Stimulated activated CD8-positive, alpha-beta memory T cell treated with anti-CD3 and anti-CD28 coated beads, Interleukin-4, amount 100 ng/mL, for 1 hour (primary cell): ENCODE measurements around the gene DOK5.

ENCODE experiments used
- DNase-seq, 2 donors: peaks; one replicate each; pipeline ENCODE4 v3.0.0-alpha.2; 2020; ENCODE audit warnings: low read depth in 2 of 2, low spot score in 1 of 2

Gene DOK5

DNA sequence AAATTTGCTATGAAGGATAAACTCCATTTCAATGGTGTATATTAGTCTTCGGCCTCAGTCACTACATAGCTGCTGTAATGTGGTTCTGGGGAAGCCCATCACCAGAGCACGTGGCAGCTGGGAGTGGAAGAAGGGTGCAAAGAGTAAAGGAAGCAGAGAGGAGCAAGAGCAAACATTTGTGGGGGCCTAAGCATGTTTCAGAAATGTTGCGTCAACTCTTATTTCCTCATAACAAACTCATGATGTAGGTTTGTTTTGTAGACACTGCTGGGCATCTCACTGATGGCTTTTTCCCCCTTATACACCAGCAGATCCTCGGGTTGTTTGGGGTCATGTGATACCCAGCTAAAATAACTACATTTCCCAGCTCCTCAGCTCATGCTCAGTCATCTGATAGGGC lies 37.3 kb downstream of the DOK5 start:
- no peak for DNase-seq

DNA sequence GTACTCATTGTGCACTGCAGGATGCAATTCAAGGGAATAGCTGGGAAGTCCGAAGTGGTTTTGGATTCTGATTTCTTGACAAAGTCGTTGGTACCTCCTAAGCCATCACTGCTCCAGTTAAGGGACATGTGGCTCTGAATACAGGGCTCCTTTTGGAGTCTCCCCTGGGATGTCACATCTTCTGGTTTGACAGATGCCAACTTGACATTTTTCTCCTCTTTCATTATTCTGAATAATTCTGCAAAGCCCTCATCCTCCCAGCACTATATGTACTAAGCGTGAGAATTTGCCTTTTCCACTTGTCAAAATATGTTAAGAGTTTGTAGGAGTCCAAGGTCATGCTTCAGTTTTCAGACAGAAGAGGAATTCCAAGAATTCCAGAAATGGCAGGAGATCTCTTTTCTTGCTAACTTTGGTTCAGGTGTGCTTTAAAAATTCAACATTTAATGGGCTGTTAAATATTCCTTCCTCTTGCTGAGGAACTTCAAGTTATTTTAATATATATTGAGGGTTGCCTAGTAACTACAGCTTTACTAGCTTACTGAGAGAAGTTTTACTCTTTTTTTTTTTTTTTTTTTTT lies 38.7 kb downstream of the DOK5 start:
- no peak for DNase-seq

DNA sequence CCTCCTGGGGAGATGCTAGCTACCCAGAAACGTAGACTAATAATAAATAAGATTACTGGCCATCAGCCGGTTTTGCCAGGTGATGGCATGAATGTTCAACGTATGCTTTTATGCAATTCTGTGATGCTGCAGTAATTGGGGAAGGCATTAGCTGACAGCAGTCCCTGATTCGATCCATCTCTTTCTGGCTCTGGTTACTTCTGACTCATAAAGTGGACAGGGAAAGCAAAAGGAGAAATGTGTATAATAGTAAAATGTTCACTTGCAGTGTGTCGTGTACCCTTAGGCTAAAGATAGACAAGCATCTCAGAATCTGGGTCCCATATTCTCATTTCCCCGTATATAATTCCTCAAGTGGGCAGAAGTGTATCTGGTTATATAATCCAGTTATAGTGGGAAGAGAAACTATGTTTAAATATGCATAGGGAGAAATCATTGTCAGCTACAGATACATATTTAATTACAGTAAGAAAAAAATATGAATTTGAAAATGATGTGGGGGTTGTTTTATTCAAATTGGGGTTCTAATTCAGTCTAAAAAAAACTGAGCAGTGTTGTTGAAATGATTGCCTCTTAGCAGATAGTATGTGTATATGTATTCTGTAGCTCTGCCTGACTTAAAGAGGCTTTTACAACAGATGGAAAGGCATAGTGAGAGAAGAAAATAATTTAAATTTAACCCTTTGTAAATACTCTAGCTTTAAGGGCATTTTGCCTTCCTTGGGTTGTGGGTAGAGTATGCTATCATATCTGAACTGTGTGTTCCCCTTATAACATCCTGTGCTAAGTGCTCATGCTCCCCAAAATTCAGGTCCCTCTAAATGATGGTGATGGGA lies 40.6 kb downstream of the DOK5 start:
- DNase-seq = no peak

DNA sequence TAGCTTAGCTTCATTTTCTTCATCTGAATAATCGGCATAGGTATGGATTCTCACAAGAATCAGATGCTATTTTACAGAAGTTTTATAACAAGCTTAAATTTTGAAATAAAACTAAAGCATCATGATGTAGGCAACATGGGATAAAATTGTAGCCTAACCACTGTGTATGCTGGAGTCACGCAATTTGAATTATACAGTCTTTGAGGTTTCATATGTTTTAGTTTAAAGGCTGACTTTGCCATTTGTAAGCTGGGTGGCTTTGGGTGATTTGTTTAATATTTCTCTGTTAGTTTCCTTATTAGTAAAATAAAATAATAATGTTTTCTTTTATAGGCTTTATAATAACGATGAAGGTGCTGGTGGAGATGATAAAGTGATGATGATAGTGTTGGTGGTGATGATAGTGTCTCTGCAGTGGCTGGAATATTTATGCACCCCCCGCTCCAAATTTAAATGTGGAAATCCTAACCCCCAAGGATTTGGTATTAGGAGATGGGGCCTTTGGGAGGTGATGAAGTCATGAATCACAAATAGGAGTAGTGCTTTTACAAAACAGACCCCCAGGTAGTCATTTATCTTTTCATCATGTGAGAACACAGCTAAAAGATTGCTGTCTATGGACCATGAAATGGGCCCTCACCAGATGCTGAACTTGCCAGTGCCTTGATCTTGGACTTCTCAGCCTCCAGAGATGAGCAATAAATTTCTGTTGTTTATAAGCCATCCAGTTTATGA lies 42.0 kb downstream of the DOK5 start:
- DNase-seq = no peak

DNA sequence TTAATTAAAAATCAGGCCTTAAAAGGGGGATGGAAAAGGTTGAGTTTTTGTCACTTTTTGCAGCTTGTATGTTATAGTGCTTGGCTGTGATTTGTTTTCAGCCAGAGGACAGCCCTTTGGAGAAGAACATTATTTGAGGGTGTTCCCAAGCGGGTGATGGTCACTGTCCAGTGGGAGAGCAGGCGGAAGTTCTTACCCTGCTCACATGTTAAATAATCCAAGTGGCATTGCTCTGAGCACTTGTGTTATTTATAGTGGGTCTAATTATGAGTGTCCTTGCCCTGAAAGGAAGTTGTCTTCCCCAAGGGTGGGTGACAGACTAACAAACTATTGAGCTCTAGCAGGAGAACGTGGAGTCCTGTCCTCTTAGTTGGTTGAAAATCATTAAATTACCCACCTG lies 49.5 kb downstream of the DOK5 start:
- no peak for DNase-seq

DNA sequence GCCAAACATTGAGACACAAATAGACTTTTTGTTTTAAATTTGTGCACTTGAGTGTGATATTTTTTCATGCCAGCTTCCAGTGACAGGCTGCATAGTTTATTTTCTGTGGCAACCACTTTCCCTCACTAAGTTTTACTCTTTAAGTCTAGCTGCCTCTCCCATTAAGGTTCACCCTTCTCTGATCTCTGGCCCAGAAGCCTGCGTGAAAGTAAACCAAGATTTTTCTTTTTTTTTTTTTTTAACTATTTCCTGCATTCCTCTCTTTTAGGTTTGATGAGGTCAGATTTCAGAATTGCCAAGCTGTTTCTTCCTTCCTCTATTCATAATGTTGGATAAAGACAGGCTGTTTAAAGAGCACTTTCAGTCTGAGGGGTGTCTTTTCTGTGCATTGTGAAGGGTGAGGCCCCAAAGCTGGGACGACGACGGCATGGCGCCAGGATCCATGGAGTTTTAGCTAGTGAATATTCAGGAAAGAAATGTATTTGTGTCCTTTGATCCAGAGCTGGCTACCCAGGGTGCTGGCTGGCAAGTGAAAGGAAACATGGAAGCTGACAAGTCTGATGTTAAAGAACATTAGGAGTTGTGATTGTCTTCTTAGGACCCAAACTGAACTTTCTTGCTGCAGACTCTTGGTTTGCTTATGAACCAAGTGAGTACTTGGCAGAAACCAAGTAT lies 50.7 kb downstream of the DOK5 start:
- DNase-seq = no peak

DNA sequence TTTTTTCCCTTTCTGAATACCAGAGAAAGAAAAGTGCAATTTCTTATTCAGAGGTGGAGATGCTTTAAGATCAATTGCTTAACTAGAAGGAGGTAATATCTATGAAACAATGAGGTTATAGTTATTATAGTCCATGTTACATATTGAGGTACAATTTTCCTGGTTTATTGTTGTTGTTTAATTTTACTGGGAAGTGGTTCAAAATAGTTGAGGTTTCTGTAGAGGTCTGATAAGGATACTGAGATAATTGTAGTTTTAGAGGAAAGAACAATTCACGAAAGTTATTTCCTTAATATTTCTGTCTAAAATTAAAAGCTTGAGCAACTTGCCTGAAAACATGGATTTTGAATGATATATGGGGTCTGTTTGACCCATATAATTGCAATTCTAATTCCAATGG lies 51.4 kb downstream of the DOK5 start:
- DNase-seq = no peak

DNA sequence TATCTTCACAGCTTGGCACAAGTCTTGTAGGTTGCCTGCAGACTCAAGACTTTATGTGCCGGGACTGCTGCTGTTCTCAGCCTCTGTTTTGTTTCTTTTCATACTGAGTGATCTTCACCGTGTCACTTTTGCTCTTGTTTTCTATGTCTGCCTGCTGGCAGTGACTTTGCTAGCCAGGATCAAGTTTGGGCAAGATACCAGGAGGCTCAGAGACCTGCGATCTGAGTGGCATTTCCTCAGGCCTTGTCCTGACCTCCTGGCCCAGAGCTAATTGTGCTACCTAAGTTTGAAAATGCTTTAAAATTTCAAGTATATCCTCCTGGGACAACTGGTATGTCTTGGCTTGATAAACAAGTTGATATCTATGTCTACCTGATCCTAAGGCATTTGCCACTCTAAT lies 57.2 kb downstream of the DOK5 start:
- no peak for DNase-seq

DNA sequence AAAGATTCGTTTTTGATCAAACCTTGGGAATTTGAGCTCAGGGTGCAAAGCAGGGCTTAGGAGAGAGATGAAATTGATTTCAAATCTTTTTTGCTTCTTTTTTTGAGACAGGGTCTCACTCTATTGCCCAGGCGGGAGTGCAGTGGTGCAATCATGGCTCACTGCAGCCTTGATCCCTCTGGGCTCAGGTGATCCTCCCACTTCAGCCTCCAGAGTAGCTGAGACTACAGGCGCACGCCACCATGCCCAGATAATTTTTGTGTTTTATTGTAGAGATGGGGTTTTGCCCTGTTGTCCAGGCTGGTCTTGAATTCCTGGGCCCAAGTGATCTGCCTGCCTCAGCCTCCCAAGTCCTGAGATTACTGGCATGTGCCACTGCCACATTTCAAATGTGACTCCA lies 58.7 kb downstream of the DOK5 start:
- no peak for DNase-seq

DNA sequence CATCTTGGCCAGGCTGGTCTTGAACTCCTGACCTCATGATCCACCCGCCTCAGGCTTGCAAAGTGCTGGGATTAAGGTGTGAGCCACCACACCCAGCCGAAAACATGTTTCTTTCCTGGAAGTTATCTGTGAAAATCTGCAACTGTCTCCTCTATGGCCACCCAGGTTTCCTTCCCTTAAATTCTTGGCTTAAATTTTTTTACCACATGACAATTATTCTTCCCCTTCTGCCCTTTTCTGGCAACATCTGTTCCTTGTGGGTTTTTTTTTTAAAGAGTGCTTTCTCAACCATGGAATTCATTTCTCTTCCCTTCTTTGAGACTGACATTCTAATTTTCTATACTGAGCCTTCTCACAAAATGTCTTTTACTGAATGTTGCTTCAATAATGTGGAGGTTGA lies 59.6 kb downstream of the DOK5 start:
- DNase-seq = no peak

DNA sequence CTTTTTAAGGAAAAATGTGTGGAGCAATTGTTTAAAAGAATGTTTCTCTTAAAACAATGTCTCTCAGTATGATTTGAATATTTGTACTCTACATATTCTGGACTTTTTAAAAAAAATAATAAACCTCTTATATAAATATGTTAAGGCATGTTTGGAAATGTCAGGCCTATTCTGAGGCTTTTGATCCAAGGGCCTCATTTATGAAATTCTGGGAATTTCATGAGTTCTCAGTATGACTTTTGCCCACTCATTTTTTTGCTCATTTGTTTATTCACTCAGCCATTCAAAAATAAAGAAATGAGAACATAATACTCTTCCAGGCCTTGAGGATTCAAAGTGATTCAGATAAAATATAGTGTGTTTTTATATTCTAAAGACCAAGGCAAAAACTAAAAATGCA lies 60.4 kb downstream of the DOK5 start:
- DNase-seq = no peak

DNA sequence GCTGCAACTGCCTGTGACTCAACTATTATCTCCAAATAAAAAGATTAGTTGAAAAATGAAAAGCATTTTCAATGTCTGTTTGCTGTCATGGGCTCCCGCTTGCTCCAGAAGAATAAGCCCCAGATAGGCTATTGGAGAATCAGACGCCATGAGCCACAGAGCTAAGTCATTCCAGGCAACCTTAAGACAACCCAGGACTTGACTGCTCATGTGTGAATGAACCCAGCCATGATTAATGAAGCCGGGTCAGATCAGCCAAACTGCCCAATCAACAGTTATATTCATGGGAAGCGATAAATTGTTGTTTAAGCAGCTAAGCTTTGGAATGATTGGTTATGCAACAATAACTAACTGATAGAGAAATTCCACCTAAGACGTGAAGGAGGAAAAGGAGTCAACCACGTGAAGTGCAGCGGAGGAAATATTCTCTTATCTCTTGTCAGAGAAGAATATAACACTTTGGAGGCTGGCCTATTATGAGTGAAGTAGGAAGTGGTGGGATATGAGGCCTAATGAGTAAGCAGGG lies 64.2 kb downstream of the DOK5 start:
- DNase-seq = no peak

DNA sequence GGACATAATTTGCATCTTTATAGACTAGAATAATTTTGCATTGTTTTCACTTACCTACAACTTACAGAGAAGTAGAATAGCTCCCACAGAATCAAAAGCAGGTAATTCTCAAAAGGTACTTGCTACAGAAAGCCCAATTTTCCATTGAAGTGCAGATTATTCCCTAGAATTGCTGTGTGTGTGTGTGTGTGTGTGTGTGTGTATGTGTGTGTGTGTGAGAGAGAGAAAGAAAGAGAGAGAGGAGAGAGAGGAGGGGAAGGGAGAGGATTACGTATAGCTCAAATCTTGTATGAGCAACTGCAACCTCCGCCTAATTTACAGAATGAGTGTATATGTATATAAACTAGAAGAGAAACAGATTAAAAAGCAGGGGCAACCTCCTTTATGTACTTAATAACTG lies 68.0 kb downstream of the DOK5 start:
- DNase-seq = no peak

DNA sequence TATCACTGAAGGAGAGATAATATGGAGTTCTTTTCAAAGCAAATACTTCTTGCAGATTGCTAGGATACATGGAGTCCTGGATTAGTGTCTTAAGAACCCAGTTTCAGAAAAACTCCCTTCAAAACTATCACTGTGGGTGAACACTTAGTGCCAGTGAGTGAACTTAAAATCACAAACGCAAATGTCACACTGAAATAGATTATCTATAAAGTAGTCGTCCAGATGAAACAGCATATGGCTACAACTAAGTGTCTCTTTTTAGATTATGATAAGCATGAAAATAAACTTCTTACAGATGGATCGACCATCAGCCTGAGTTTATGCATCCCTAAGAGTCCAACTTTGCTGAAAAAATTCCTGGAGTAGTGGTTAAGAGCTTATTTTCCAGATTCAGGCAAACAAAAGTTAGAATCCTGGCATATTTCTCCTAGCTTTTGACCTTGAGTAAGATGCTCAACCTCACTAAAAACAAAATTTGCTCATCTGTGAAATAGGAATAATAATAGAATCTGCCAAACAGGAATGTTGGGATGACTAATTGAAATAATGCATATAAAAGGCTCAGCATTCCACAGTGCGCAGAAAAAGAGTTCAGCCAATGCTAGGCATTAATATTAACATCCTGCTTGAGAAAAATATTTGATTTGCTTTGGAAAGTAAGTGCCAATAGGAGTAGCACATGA lies 70.4 kb downstream of the DOK5 start:
- DNase-seq = no peak

DNA sequence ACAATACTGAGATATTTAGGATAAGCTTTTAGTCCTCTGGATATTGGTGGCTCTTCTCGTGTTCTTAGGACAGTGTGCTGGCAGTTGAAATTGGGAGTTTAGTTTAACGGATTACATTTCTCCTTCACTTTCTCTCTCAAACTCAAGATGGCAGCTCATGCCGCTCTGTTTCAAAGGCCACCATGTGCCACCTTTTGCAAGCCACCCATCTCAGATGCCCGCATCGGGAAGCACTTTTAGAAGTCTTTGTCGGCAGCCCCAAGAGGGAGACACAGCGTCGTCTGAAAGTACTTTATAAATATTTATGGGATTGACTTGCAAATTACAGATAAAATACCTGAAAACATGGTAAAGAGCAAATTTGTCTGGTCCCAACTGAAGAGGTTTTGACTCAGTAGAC lies 73.5 kb downstream of the DOK5 start:
- no peak for DNase-seq

DNA sequence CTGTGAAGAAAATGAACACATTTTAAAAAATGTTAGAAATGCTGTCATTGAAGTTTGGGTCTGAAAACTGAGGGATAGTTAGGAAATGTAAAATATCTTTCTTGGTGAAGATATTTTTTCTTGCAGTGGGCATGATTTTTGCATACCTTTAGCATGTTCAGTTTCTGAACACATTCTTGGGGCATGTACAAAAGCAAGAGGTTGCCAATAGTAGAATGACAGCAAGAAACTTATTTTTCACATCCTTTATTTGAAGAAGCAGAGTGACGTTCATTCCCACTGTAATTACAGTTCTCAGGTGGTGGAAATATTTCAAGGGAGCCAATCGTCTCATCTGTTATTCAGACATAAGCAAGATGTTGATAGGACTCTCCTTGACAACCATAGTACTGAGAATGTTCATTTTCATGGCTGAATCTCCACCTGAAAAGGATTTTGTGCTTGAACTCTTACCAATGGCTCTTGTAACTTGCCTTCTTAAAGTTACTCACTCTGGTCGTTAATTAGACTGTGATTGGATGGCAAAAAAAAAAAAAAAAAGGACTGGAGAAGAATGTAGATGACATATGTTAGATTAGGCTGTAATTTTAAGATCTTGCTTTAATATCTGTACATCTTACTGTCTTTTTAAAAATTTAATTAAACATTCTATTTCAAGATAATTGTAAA lies 74.4 kb downstream of the DOK5 start:
- no peak for DNase-seq

DNA sequence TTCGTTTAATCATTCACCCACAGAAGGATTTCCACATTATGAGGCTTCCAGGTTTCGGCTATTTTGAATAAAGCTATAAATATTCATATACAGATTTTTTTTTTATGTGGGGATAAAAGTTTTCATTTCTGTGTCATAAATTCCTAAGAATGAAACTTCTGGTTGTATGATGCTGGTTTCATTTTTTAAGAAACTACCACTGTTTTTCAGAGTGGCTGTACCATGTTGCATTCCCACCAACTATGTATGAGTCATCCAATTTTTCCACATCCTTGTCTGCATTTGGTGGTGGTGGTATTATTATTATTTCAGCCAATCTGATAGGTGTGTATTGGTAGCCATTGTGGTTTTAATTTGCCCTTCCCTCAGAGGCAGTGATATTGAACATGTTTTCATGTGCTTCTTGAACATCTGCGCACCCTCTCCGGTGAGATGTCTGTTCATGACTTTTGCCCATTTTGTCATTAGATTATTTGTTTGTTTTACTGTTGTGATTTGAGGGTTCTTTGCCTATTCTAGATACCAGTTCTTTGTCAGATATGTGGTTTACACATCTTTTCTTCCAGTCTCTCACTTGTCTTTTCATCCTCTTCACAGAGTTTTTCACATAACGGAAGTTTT lies 75.5 kb downstream of the DOK5 start:
- DNase-seq = no peak

DNA sequence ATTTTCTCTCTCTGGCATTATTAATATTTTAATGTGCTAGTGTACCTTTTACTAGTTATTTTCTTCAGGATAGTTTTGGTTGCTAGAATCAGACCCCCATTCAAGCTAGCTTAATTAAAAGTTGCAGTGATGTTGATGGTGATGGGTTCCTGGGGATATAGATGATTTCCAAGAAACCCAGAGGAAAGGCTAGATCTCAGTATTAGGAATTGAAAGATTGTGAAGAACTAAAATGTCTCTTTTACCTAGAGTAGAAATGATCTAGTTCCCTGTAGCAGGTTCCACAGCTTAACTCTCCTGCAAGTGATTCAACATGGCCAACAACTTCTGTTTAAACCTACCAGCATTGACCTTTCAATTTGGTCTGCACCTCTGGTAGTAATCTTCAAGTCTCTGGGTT lies 78.6 kb downstream of the DOK5 start:
- no peak for DNase-seq

DNA sequence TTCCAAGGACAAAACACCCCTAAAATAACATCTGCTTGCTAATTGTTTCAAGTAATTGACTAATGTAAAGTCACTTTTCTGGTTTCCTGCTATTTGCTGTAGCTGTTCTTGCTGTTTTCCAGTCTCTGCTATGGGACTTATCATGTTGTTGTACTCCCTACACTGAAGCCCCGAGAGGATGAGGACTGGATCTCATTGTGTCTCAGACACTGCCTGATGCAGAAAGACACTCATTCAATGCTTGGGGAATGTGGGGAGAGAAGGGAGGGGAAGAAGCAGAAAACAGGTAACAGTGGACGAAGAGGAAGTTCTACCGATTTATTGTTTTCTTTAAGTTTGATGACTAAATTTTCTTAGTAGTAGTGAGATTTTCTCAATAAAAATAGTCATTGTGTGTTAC lies 79.8 kb downstream of the DOK5 start:
- DNase-seq = no peak

DNA sequence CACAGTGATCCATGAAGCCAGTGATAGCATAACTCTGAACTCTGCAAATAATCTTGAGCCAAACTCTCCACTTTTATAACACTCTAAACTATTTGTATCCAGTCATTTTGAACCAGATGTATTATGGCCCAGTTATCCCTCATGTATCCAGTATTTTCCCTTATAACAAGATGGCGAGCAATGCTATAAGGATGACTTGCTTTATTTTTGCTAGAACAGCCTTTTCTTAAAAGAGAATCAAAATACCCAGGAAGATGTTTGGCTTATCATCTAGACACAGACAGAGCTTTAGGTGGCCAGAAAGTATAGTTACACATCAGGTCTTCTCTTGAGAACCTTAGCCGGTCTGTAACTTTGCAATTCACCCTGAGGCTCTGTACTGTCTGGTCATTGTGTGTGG lies 81.0 kb downstream of the DOK5 start:
- DNase-seq = no peak
